ENCODE results near the gene ARFRP1.

ARFRP1 gene

DNA sequence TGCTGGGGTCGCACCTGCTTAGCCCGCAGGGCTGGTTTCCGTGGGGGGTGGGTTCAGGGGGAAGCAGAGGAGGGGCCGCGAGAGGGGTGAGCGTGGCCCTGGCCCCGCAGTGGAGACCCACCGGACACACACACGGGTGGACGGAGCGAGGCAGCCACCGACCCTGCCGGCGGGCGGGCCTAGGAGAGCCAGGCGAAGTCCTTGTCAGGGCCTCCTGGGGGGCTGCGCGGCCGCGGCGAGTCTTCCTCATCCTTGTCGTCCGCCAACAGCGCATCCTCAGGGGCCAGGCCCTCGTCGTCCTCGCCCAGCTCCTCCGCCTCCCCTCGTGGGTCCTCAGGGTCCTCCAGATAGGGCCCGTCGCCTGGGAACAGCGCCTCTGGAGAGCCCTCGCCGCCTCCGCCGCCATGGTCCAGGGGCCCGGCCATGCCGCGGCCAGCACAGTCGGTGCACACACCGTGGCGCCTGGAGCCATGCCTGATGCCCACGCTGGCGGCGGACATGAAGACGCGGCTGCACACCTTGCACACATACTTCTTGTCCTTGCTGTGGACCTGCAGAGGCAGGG lies 39.1 kb upstream of the ARFRP1 start:
- Histone ChIP-seq H3K4me1 (ENCODE audit: insufficient read depth, low read length, severe bottlenecking) (peaks cover 3% of the 10 kb centered on the region), H3K4me2 (ENCODE audit: low read length) (no peak overlapping the region), H3K9ac (ENCODE audit: low read length) (no peak overlapping the region)

DNA sequence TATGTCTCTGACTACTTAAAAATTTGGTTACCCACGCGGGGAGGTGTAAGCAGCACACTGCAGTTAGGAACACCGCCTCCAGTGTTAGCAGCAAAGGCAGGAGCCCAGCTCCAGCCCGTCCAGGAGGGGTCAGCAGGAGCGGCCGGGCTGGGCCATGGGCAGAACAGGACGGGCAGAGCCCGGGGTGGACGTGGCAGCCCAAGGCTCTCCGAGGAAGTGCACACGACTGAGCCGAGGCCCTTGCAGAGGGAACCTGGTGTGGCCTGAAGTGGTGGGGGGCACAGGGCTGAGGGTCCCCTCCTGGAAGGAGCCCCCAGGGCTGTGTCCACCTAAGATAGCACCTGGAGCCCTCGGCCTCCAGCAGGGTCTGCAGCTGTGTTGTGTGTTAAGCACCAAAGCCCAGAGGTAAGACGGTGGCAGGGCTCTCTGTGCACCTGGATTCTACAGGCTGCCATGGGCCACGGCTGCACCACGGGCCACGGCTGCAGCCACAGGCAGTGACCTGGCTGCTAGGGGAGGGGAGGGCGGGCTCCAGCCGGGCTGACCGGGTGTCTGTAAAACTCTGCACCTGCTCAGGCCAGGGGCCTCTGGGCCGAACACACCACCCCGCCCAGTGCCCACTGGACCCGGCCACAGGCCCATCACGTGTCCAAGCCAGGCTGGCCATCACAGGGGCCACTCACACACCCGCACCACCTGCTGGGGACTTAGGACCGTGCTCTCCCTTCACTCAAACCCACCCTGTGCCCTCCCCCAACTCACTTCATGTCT lies 38.4 kb upstream of the ARFRP1 start:
- no peaks in the 10 kb centered on the region for H3K9me3 ChIP-seq (ENCODE audit: low read length)
- H3K36me3 ChIP-seq (ENCODE audit: insufficient read depth, low read length): peaks cover 10% of the 10 kb centered on the region; the same call in 1 of the 2 replicates
- no peak for TF ChIP-seq EZH2 (IDR thresholded peaks at IDR 0.05; ENCODE audit: borderline replicate concordance, low read length)
- TF ChIP-seq, protein P1, sequence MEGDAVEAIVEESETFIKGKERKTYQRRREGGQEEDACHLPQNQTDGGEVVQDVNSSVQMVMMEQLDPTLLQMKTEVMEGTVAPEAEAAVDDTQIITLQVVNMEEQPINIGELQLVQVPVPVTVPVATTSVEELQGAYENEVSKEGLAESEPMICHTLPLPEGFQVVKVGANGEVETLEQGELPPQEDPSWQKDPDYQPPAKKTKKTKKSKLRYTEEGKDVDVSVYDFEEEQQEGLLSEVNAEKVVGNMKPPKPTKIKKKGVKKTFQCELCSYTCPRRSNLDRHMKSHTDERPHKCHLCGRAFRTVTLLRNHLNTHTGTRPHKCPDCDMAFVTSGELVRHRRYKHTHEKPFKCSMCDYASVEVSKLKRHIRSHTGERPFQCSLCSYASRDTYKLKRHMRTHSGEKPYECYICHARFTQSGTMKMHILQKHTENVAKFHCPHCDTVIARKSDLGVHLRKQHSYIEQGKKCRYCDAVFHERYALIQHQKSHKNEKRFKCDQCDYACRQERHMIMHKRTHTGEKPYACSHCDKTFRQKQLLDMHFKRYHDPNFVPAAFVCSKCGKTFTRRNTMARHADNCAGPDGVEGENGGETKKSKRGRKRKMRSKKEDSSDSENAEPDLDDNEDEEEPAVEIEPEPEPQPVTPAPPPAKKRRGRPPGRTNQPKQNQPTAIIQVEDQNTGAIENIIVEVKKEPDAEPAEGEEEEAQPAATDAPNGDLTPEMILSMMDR (IDR thresholded peaks at IDR 0.05; ENCODE audit: low read length): no peak
- no peak overlapping the region for H3K9ac ChIP-seq (ENCODE audit: low read length)
- no peaks in the 10 kb centered on the region for H3K79me2 ChIP-seq (ENCODE audit: insufficient read depth, low read length)
- H3F3A ChIP-seq (ENCODE audit: insufficient read depth, low read length): no peaks in the 10 kb centered on the region
- H3K9me2 ChIP-seq (ENCODE audit: low read depth, low read length): no peaks in the 10 kb centered on the region
- H4K20me1 ChIP-seq (ENCODE audit: insufficient read depth, low read length): no peaks in the 10 kb centered on the region
- H2AFZ ChIP-seq (ENCODE audit: low read length): no peak overlapping the region
- no peaks in the 10 kb centered on the region for H3K27me3 ChIP-seq (ENCODE audit: insufficient read depth, low read length)
- no peak overlapping the region for H3K27ac ChIP-seq (ENCODE audit: low read depth, low read length, poor library complexity, severe bottlenecking)
- H3K4me1 ChIP-seq (ENCODE audit: insufficient read depth, low read length, severe bottlenecking): peaks cover 3% of the 10 kb centered on the region
- H3K4me3 ChIP-seq (ENCODE audit: low read depth, low read length, poor library complexity, severe bottlenecking): no peak overlapping the region
- H3K4me2 ChIP-seq (ENCODE audit: low read length): no peak overlapping the region

More for the DNA sequence above, 39.1 kb upstream of the ARFRP1 start:
- no peaks in the 10 kb centered on the region for H3K9me2 ChIP-seq (ENCODE audit: low read depth, low read length)
- TF ChIP-seq EZH2 (IDR thresholded peaks at IDR 0.05; ENCODE audit: borderline replicate concordance, low read length): no peak
- TF ChIP-seq, protein P1 (IDR thresholded peaks at IDR 0.05; ENCODE audit: low read length): no peak
- peaks cover 6% of the 10 kb centered on the region; the same call in 1 of the 2 replicates for H3K36me3 ChIP-seq (ENCODE audit: insufficient read depth, low read length)
- no peaks in the 10 kb centered on the region for H3K79me2 ChIP-seq (ENCODE audit: insufficient read depth, low read length)
- no peak overlapping the region for H2AFZ ChIP-seq (ENCODE audit: low read length)
- no peaks in the 10 kb centered on the region for H3K27me3 ChIP-seq (ENCODE audit: insufficient read depth, low read length)
- H3K4me3 ChIP-seq (ENCODE audit: low read depth, low read length, poor library complexity, severe bottlenecking): no peak overlapping the region
- H3F3A ChIP-seq (ENCODE audit: insufficient read depth, low read length): no peaks in the 10 kb centered on the region
- no peaks in the 10 kb centered on the region for H3K9me3 ChIP-seq (ENCODE audit: low read length)
- H4K20me1 ChIP-seq (ENCODE audit: insufficient read depth, low read length): no peaks in the 10 kb centered on the region
- H3K27ac ChIP-seq (ENCODE audit: low read depth, low read length, poor library complexity, severe bottlenecking): no peak overlapping the region

DNA sequence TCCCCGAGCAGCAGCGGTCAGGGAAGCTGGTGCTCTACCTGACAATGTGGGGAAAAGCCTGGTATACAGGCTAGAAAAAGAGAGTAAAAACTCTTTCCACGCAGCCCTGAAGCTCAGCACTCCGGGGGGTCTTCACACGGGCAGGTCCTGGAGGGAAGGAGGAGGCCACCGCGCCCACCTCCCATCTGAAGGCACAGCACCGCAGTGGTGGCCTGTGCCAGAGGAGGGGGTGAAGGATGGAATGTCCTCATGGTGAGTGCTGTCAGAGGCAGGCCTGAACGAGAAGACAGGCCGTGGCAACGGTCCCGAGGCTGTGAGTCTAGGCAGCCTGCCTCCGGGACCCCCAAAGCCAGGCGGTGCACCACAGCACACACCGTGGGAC lies 37.6 kb upstream of the ARFRP1 start:
- Histone ChIP-seq H3K4me3 (ENCODE audit: low read depth, low read length, poor library complexity, severe bottlenecking) (no peak overlapping the region), H3F3A (ENCODE audit: insufficient read depth, low read length) (no peaks in the 10 kb centered on the region), H4K20me1 (ENCODE audit: insufficient read depth, low read length) (no peaks in the 10 kb centered on the region), H3K27me3 (ENCODE audit: insufficient read depth, low read length) (no peaks in the 10 kb centered on the region), H3K9me3 (ENCODE audit: low read length) (no peaks in the 10 kb centered on the region), H3K4me2 (ENCODE audit: low read length) (no peak overlapping the region), H3K9me2 (ENCODE audit: low read depth, low read length) (no peaks in the 10 kb centered on the region), H3K36me3 (ENCODE audit: insufficient read depth, low read length) (peaks cover 10% of the 10 kb centered on the region; the same call in 1 of the 2 replicates), H3K79me2 (ENCODE audit: insufficient read depth, low read length) (no peaks in the 10 kb centered on the region), H3K27ac (ENCODE audit: low read depth, low read length, poor library complexity, severe bottlenecking) (no peak overlapping the region), H2AFZ (ENCODE audit: low read length) (no peak overlapping the region), H3K9ac (ENCODE audit: low read length) (no peak overlapping the region), H3K4me1 (ENCODE audit: insufficient read depth, low read length, severe bottlenecking) (peaks cover 8% of the 10 kb centered on the region)
- TF ChIP-seq, protein P1 (IDR thresholded peaks at IDR 0.05; ENCODE audit: low read length): no peak
- TF ChIP-seq EZH2 (IDR thresholded peaks at IDR 0.05; ENCODE audit: borderline replicate concordance, low read length): no peak
